Activated naive CD8-positive, alpha-beta T cell treated with anti-CD3 and anti-CD28 coated beads, Interleukin-2, amount 50 U/mL, for 24 hours (primary cell): ENCODE results near the gene GRM3.

ENCODE experiments used
- ATAC-seq: fragments of 150-1000 bp; cut with Tn5 transposase; one replicate; pipeline ENCODE4 v1.10.0; 2021
- DNase-seq: peaks from one replicate; pipeline ENCODE4 v3.0.0; 2021
- H3K27ac Mint-ChIP-seq: one replicate; pipeline ENCODE4 v1.8.0; 2021; ENCODE audit warnings: mild to moderate bottlenecking, mixed read lengths
- H3K27me3 Mint-ChIP-seq: one replicate; pipeline ENCODE4 v1.8.0; 2021; ENCODE audit warnings: mixed read lengths
- H3K36me3 Mint-ChIP-seq: one replicate; pipeline ENCODE4 v1.8.0; 2021; ENCODE audit warnings: low read depth, mixed read lengths
- H3K4me1 Mint-ChIP-seq: one replicate; pipeline ENCODE4 v1.8.0; 2021; ENCODE audit warnings: mixed read lengths
- H3K4me3 Mint-ChIP-seq: one replicate; pipeline ENCODE4 v1.8.0; 2021; ENCODE audit warnings: mild to moderate bottlenecking, moderate library complexity, mixed read lengths
- H3K9me3 Mint-ChIP-seq: one replicate; pipeline ENCODE4 v1.8.0; 2021; ENCODE audit warnings: mixed read lengths

GRM3 gene

DNA sequence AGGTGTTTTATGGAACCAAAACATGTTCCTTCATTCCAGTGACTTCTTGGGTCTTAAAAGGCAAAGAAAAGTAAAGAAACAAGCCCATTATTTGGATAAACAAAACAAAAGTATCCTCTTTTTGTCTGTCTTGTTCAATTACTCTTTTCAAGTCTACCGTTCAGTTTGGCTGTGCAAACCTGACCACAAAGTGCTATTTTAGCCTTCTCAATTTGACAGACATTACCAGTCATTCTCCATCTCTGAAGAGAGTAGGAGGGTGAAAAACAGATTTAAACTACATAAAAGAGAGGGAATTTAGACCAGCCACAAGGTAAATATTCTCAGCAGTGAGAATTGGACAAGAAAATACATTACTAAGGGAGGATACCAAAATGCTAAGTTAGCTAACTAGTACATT is 145.2 kb downstream of the GRM3 start:
- H3K4me3 Mint-ChIP-seq = no peak overlapping the region
- H3K27me3 Mint-ChIP-seq = no peaks in the 10 kb centered on the region
- H3K9me3 Mint-ChIP-seq = no peaks in the 10 kb centered on the region
- H3K27ac Mint-ChIP-seq = no peak overlapping the region
- H3K4me1 Mint-ChIP-seq = no peaks in the 10 kb centered on the region
- no peak for ATAC-seq
- DNase-seq = no peak
- no peaks in the 10 kb centered on the region for H3K36me3 Mint-ChIP-seq

- DNase-seq = no peak
- Mint-ChIP-seq H3K27ac (no peak overlapping the region), H3K4me1 (no peaks in the 10 kb centered on the region), H3K27me3 (no peaks in the 10 kb centered on the region), H3K4me3 (no peak overlapping the region), H3K9me3 (no peaks in the 10 kb centered on the region), H3K36me3 (no peaks in the 10 kb centered on the region)
- no peak for ATAC-seq
Observed at GRCh38 chr7:86790383-86790782, 146.7 kb downstream of the GRM3 start.

DNA sequence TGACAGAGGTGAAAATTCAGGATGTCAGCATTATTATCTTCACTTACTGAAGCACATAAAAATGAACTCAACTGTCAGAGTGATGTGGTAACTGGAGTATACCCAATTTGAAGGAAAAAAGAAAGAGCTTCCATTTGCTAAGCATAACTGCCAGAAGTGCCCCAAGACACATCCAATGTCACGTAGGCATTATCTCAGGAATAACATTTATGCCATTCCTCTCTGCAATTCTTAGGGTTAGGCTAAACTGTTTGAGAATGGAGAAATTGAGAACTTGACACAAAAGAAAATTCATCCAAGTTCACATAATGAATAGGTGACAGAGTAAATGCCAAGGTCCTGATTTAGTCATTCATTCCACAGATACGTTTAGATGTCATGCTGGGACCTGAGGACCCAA is 148.6 kb downstream of the GRM3 start:
- ATAC-seq (no peak), DNase-seq (no peak)
- Mint-ChIP-seq H3K27me3 (no peaks in the 10 kb centered on the region), H3K36me3 (no peaks in the 10 kb centered on the region), H3K27ac (no peak overlapping the region), H3K4me3 (no peak overlapping the region), H3K4me1 (no peaks in the 10 kb centered on the region), H3K9me3 (peaks cover 6% of the 10 kb centered on the region)

GRCh38 chr7:86793136-86793535 is 149.4 kb downstream of the GRM3 start:
- no peak overlapping the region for H3K4me3 Mint-ChIP-seq
- H3K9me3 Mint-ChIP-seq = peaks cover 6% of the 10 kb centered on the region
- no peak overlapping the region for H3K27ac Mint-ChIP-seq
- ATAC-seq = no peak
- H3K4me1 Mint-ChIP-seq = no peaks in the 10 kb centered on the region
- no peaks in the 10 kb centered on the region for H3K27me3 Mint-ChIP-seq
- H3K36me3 Mint-ChIP-seq = no peaks in the 10 kb centered on the region
- DNase-seq = no peak

DNA sequence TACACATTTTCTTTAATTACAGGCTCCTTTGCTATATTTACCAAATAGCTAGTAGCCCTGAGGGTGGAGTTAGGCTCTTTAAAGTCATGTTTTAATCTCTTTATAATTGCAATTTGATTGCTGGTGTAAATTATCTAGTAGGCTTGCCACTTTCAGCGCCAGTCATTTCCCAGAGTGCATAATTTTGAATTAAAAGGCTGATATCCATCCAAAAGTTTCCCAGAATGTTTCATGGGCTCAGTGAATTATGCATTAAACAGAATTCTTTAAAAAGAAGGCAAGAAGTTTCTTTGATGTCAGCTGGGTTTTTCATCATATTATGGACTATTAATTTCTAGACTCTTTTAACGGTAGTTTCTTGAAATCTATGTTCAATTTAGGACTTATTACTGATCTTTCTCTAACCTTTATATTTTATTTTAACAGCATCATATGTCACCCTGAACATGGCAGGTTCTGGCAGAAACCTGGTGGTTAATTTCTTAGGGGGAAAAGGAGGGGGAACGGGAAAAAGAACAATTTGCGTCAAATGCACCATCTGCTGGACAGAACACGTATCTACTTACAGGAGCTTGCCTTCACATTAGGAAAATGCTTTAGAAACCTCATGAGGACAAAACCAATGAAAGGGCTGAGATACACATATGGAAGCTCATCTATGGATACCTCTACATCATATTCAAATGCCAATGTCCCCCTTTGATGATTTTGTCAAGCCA is 171.1 kb downstream of the GRM3 start:
- DNase-seq (no peak), ATAC-seq (no peak)
- Mint-ChIP-seq H3K27me3 (peaks cover 2% of the 10 kb centered on the region), H3K36me3 (no peaks in the 10 kb centered on the region), H3K27ac (no peak overlapping the region), H3K9me3 (peaks cover 7% of the 10 kb centered on the region), H3K4me1 (no peaks in the 10 kb centered on the region), H3K4me3 (no peak overlapping the region)

GRCh38 chr7:86815556-86815955 is 171.8 kb downstream of the GRM3 start:
- Mint-ChIP-seq H3K27me3 (peaks cover 2% of the 10 kb centered on the region), H3K27ac (no peak overlapping the region), H3K4me1 (no peaks in the 10 kb centered on the region), H3K9me3 (peaks cover 7% of the 10 kb centered on the region), H3K4me3 (no peak overlapping the region), H3K36me3 (no peaks in the 10 kb centered on the region)
- DNase-seq (no peak), ATAC-seq (no peak)

DNA sequence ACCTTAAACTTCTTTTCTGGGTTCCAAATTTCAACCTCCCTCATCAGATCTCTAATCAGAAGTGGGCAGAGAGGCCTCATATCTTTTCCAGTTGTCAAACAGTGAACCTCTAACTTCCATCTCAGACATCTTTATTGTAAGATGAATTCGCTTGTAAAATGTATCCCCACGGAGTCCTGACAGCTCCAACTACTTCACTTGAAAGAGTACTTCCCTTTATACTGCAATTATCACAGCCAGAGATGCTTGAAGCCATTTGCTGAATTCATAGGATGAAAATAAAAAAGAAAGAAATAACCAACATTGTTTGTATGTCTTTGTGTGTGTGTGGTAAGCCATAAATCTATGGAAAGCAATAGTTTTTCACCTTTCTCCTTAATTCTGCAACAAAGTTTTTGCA is 175.2 kb downstream of the GRM3 start:
- Mint-ChIP-seq H3K4me3 (no peak overlapping the region), H3K27ac (no peak overlapping the region), H3K27me3 (peaks cover 2% of the 10 kb centered on the region), H3K36me3 (no peaks in the 10 kb centered on the region), H3K4me1 (no peaks in the 10 kb centered on the region), H3K9me3 (peaks cover 7% of the 10 kb centered on the region)
- ATAC-seq (no peak), DNase-seq (no peak)

GRCh38 chr7:86823769-86824168 is 180.1 kb downstream of the GRM3 start:
- Mint-ChIP-seq H3K4me1 (no peaks in the 10 kb centered on the region), H3K36me3 (no peaks in the 10 kb centered on the region), H3K4me3 (no peak overlapping the region), H3K27ac (no peak overlapping the region), H3K9me3 (no peaks in the 10 kb centered on the region), H3K27me3 (no peaks in the 10 kb centered on the region)
- DNase-seq (no peak), ATAC-seq (no peak)

- Mint-ChIP-seq H3K9me3 (no peaks in the 10 kb centered on the region), H3K27me3 (no peaks in the 10 kb centered on the region), H3K36me3 (no peaks in the 10 kb centered on the region), H3K4me3 (no peak overlapping the region), H3K4me1 (no peaks in the 10 kb centered on the region), H3K27ac (no peak overlapping the region)
- ATAC-seq (no peak), DNase-seq (no peak)
Observed at GRCh38 chr7:86825264-86825663, 181.6 kb downstream of the GRM3 start.

- Mint-ChIP-seq H3K9me3 (no peaks in the 10 kb centered on the region), H3K4me3 (no peak overlapping the region), H3K27ac (no peak overlapping the region), H3K4me1 (no peaks in the 10 kb centered on the region), H3K27me3 (no peaks in the 10 kb centered on the region), H3K36me3 (no peaks in the 10 kb centered on the region)
- DNase-seq = no peak
- ATAC-seq = no peak
Observed at GRCh38 chr7:86826948-86827347, 183.2 kb downstream of the GRM3 start.

DNA sequence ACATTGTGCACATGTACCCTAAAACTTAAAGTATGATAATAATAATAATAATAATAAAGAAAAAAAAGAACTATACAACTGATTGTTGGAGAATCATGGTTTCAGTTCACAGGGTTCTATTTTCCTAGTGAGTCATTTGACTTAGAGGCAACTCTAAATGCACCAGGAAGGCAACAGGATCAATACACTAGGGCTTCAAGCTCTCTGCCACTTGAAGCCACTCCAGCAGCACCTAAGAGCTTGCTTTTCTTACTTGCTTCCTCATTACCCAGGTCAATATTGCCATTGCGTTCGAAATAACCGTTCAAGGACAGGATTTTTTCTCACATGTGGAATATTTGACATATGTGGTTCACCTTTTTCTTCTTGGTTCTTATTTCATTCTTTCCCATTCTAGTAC is 189.7 kb downstream of the GRM3 start:
- H3K27ac Mint-ChIP-seq = no peak overlapping the region
- H3K9me3 Mint-ChIP-seq = no peaks in the 10 kb centered on the region
- no peak overlapping the region for H3K4me3 Mint-ChIP-seq
- ATAC-seq (no peak), DNase-seq (no peak)
- H3K36me3 Mint-ChIP-seq = no peaks in the 10 kb centered on the region
- H3K4me1 Mint-ChIP-seq = no peaks in the 10 kb centered on the region
- H3K27me3 Mint-ChIP-seq = peaks cover 3% of the 10 kb centered on the region

- no peak for ATAC-seq
- Mint-ChIP-seq H3K9me3 (no peaks in the 10 kb centered on the region), H3K4me1 (no peaks in the 10 kb centered on the region), H3K27ac (no peak overlapping the region), H3K4me3 (no peak overlapping the region), H3K36me3 (no peaks in the 10 kb centered on the region), H3K27me3 (peaks cover 3% of the 10 kb centered on the region)
- DNase-seq = no peak
Observed at GRCh38 chr7:86837235-86837634, 193.5 kb downstream of the GRM3 start.

DNA sequence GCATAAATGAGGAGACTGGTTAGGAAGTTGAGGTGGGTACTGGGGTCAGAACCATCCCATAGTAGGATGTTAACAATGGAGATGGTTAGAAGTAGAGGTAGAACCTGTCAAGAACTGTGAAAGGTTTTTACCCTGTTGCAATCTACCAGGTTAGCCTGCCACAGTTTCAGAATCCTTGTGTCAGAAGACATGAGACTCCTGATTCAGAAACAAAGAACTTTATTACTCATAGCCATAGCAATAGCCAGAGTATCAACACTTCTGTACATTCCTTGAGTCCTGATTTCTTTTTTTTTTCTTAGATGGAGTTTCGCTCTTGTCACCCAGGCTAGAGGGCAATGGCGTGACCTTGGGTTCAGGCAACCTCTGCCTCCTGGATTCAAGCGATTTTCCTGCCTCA is 200.9 kb downstream of the GRM3 start:
- DNase-seq (no peak), ATAC-seq (no peak)

DNA sequence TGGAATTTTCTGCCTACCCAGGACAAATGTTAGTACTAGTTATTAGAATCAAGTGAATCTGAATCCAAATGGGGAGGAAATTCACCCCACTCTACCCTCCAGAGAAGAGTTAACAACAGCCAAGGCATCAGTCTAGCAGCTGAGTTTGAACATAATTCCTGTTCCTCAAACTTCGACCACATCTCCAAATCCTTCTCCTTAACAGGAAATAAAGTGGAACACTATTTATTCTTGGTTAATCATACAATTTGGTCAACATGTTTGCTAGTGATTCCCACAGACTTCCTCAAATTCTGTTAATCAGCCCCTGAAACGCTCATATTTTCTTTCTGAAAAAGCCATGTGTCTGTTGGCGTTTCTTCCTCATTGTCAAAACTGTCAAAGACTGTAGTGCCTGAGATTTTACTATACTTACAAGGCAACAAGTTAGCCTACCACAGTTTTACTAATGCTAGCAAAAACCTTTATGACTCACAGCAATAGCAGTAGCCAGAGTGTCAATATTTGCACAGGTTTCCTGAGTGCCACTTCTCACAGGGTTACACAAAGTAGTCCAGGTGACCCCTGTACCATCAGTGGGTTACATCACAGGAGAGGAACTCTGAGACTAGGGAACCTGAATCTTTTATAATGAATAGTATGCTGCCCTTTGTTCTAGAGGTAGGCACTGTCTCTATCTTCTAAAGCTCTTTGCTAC is 202.9 kb downstream of the GRM3 start:
- no peaks in the 10 kb centered on the region for H3K9me3 Mint-ChIP-seq
- no peaks in the 10 kb centered on the region for H3K36me3 Mint-ChIP-seq
- H3K4me3 Mint-ChIP-seq = no peak overlapping the region
- H3K4me1 Mint-ChIP-seq = no peaks in the 10 kb centered on the region
- ATAC-seq = no peak
- no peak overlapping the region for H3K27ac Mint-ChIP-seq
- no peak for DNase-seq
- no peaks in the 10 kb centered on the region for H3K27me3 Mint-ChIP-seq

More for the DNA sequence above, 200.9 kb downstream of the GRM3 start:
- Mint-ChIP-seq H3K27me3 (no peaks in the 10 kb centered on the region), H3K4me3 (no peak overlapping the region), H3K4me1 (no peaks in the 10 kb centered on the region), H3K36me3 (no peaks in the 10 kb centered on the region), H3K27ac (no peak overlapping the region), H3K9me3 (no peaks in the 10 kb centered on the region)

- DNase-seq (no peak), ATAC-seq (no peak)
- H3K4me3 Mint-ChIP-seq = no peak overlapping the region
- H3K27me3 Mint-ChIP-seq = no peaks in the 10 kb centered on the region
- H3K9me3 Mint-ChIP-seq = no peaks in the 10 kb centered on the region
- H3K36me3 Mint-ChIP-seq = no peaks in the 10 kb centered on the region
- no peak overlapping the region for H3K27ac Mint-ChIP-seq
- H3K4me1 Mint-ChIP-seq = no peaks in the 10 kb centered on the region
Observed at GRCh38 chr7:86848226-86848625, 204.5 kb downstream of the GRM3 start.
